Stimulated activated CD8-positive, alpha-beta memory T cell treated with anti-CD3 and anti-CD28 coated beads, Interleukin-15, amount 100 ng/mL, for 1 hour (primary cell): ENCODE data around the gene SHD.
"Not testable (repeated sequence)": the region's sequence is repeated elsewhere in the genome, so short reads cannot be mapped to it uniquely, and the experiment has no call there.

Source experiments
- DNase-seq: peaks from one replicate; pipeline ENCODE4 v3.0.0-alpha.2; 2020; ENCODE audit warnings: low read depth

The SHD gene

GRCh38 chr19:4327252-4327876, 48.3 kb downstream of the SHD start:
- DNase-seq, result peak; percentile 40

GRCh38 chr19:4327877-4328242, 48.8 kb downstream of the SHD start:
- DNase-seq, result no peak

- DNase-seq, result peak; percentile 97
Observed at GRCh38 chr19:4328243-4328990, 49.4 kb downstream of the SHD start.

GRCh38 chr19:4328991-4329681, 50.1 kb downstream of the SHD start:
- not testable (repeated sequence) for DNase-seq

GRCh38 chr19:4329858-4330257, 50.8 kb downstream of the SHD start:
- DNase-seq, result no peak

- DNase-seq, result no peak
Observed at GRCh38 chr19:4334929-4335570, 56.0 kb downstream of the SHD start.

GRCh38 chr19:4337906-4338440, 58.9 kb downstream of the SHD start:
- no peak for DNase-seq

GRCh38 chr19:4338441-4339355, 59.6 kb downstream of the SHD start, which contains the start of gene STAP2:
Gene STAP2 (minus strand): TSS chr19:4338827. CDS start chr19:4338753, 74 bp downstream.
- DNase-seq, result no peak
